IPS-NIHi11 (cell line): ENCODE results near the gene CORO2A.
"Not testable (repeated sequence)": the region's sequence is repeated elsewhere in the genome, so short reads cannot be mapped to it uniquely, and the experiment has no call there.

ENCODE experiments used
- DNase-seq: peaks from one replicate; pipeline ENCODE4 v3.0.0; 2012; ENCODE audit warnings: mixed read lengths, low spot score

Gene CORO2A

GRCh38 chr9:98142182-98142907, 50.1 kb downstream of the CORO2A start:
- DNase-seq: no peak

- DNase-seq: no peak
Observed at GRCh38 chr9:98140503-98140902, 51.9 kb downstream of the CORO2A start.

- no peak for DNase-seq
Observed at GRCh38 chr9:98136489-98136888, 55.9 kb downstream of the CORO2A start.

GRCh38 chr9:98135938-98136337, 56.5 kb downstream of the CORO2A start:
- no peak for DNase-seq

GRCh38 chr9:98135558-98135934, 56.9 kb downstream of the CORO2A start:
- no peak for DNase-seq

GRCh38 chr9:98134702-98135557, 57.5 kb downstream of the CORO2A start:
- DNase-seq: no peak

GRCh38 chr9:98132806-98133631, 59.4 kb downstream of the CORO2A start:
- DNase-seq: peak; percentile 38

- no peak for DNase-seq
Observed at GRCh38 chr9:98132158-98132557, 60.3 kb downstream of the CORO2A start.

GRCh38 chr9:98130576-98131228, 61.7 kb downstream of the CORO2A start:
- no peak for DNase-seq

GRCh38 chr9:98130060-98130459, 62.4 kb downstream of the CORO2A start:
- DNase-seq: not testable (repeated sequence)

- no peak for DNase-seq
Observed at GRCh38 chr9:98129451-98129881, 63.0 kb downstream of the CORO2A start.

GRCh38 chr9:98128316-98128715, 64.1 kb downstream of the CORO2A start:
- DNase-seq: no peak

- no peak for DNase-seq
Observed at GRCh38 chr9:98127226-98127625, 65.2 kb downstream of the CORO2A start.

GRCh38 chr9:98124637-98125426, 67.6 kb downstream of the CORO2A start:
- no peak for DNase-seq

- not testable (repeated sequence) for DNase-seq
Observed at GRCh38 chr9:98124091-98124490, 68.3 kb downstream of the CORO2A start.

- no peak for DNase-seq
Observed at GRCh38 chr9:98121058-98121457, 71.4 kb downstream of the CORO2A start.

- DNase-seq: no peak
Observed at GRCh38 chr9:98120476-98120875, 72.0 kb downstream of the CORO2A start.

- peak; percentile 88 for DNase-seq
Observed at GRCh38 chr9:98118640-98119601, 73.5 kb downstream of the CORO2A start, which contains the start of gene TRIM14. Gene TRIM14, minus strand, starts transcription at chr9:98119222. Its CDS starts 34 bp downstream, at chr9:98119188.

GRCh38 chr9:98117984-98118639, 74.3 kb downstream of the CORO2A start:
- no peak for DNase-seq
